ENCODE measurements around the gene SNURF.
A peak's percentile ranks its signal among the peaks of the same experiment; 100 is the strongest.
"Not testable (repeated sequence)": the region's sequence is repeated elsewhere in the genome, so short reads cannot be mapped to it uniquely, and the experiment has no call there.

Gene SNURF

DNA sequence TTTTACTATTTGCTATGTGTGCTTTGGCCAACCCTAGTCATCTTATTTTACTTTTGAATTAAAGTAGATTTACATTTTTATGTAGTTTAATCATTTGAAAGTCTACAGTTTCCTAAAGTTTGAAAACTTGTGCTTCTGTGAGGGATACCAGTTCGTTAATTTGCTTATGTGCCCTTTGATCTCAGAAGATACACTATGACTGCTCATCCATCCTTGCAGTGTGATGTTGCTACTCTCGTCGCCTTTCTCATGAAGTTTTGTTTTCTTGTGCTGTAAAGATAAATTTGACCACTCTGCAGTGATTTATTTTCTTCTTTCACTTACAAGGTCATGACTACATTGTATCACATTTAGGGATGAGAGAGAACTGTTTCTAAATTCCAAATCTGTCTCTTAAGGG, 16.3 kb downstream of the SNURF start:
- DNase-seq (ENCODE audit: low spot score), result no peak

DNA sequence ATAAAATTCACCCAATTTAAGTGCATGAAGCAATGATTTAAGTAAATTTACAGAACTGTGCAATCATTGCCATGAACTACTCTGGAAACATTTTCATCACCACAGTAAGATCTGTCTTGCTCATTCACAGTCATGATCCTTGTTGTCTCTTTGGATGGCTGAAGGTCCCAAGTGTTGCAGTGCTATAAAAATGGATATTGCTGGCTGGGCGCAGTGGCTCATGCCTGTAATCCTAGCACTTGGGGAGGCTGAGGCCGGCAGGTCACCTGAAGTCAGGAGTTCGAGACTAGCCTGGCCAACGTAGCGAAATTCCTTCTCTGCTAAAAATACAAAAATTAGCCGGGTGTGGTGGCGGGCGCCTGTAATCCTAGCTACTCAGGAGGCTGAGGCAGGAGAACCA, 17.0 kb downstream of the SNURF start:
- DNase-seq (ENCODE audit: low spot score), result no peak

DNA sequence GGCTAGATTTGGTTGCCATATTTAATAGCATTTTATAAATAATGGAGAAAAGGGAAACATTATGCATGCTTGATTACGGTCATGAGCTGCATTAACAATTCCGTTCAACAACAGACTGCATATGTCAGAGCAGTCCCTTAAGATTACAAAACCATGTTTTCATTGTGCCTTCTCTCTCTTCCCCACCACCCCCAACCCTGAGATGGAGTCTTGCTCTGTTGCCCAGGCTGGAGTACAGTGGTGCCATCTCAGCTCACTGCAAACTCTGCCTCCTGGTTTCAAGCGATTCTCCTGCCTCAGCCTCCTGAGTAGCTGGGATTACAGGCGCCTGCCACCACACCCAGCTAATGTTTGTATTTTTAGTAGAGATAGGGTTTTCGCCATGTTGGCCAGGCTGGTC, 17.9 kb downstream of the SNURF start:
- not testable (repeated sequence) for DNase-seq (ENCODE audit: low spot score)

DNA sequence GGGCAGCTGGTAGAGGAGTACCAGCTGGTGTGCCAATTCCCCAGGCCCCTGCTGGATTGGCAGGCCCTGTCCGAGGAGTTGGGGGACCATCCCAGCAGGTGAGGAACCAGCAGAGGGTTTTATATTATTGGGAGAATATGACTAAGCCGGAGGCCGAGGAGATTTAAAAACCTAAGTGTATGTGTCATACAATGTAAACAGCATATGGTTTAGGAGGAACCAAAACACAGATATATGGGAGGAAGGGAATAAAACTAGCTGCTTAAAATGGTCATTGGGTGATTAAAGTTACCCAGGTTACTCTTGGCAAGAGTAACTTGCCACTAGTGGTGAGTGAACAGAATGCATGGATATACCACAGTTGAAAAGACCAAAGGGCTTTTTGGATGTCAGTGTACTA, 22.1 kb downstream of the SNURF start:
- DNase-seq (ENCODE audit: low spot score), result no peak

DNA sequence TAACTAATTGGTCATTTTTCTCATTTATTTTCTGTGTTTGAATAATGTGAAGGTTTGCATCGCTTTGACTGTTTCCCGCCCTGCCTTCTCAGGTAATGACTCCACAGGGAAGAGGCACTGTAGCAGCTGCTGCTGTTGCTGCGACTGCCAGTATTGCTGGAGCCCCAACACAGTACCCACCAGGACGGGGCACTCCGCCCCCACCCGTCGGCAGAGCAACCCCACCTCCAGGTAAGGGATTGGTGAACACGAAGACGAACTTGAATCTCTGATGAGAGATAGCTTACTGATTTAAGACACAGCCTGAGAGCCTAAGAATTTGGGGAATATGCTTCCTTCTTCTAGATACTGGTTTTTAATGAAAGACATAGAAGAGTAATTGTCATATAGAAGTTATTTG, 22.9 kb downstream of the SNURF start:
- no peak for DNase-seq (ENCODE audit: low spot score)

DNA sequence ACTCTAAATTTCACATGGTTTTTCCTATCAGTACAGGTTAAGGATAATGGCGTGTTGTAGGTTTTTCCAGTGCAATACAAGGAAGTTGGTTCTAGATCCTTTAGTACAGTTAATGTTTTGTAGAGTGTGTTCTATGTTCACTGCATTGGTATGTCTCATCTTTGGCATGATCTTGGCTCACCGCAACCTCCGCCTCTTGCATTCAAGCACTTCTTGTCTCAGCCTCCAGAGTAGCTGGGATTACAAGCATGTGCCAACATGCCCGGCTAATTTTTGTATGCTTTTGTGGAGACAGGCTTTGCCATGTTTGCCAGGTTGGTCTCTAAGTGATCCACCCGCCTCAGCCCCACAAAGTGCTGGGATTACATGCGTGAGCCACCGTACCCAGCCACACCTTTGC, 30.4 kb downstream of the SNURF start:
- peak; percentile 19 for DNase-seq (ENCODE audit: low spot score)

DNA sequence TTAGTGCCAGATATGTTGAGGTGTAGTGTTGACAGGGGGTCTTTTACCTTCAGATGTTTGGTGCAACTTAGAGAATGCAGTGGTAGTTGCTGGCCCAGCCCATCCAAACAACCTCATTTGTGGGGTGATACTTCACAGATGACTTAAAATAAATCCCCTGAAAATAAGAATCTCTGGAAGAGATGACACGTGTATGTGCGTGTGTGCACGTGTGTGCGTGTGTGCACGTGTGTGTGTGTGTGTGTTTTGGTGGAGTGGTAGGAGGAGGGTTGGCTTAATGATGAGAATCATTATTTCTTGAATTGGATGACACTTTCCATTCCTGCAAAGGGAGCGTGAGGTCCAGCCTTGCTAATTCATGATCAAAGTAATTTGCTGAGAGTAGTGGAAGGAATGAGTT, 31.9 kb downstream of the SNURF start:
- DNase-seq (ENCODE audit: low spot score), result no peak

Measured in cerebellar cortex (tissue), 1 donor.